ENCODE measurements around the gene INVS. TPM values are rescaled to one million over a fixed set of nuclear protein-coding genes. Genes with fewer than 3 reads are reported as not detected.
A peak's percentile ranks its signal among the peaks of the same experiment; 100 is the strongest.

The INVS gene
- total RNA-seq, 4 donors from 2014 or later, result 22.1 to 56.9 (median 37.3) TPM

GRCh38 chr9:100211476-100211875, 112.4 kb downstream of the INVS start:
- Histone ChIP-seq H3K27ac (no peak overlapping the region), H3K4me3 (no peak overlapping the region), H3K36me3 (no peaks in the 10 kb centered on the region), H3K27me3 (no peaks in the 10 kb centered on the region), H3K4me1 (no peaks in the 10 kb centered on the region), H3K9me3 (no peaks in the 10 kb centered on the region)
- DNase-seq, result no peak
- TF ChIP-seq CTCF (IDR thresholded peaks at IDR 0.05) (no peak), POLR2A (IDR thresholded peaks at IDR 0.05) (no peak)

DNA sequence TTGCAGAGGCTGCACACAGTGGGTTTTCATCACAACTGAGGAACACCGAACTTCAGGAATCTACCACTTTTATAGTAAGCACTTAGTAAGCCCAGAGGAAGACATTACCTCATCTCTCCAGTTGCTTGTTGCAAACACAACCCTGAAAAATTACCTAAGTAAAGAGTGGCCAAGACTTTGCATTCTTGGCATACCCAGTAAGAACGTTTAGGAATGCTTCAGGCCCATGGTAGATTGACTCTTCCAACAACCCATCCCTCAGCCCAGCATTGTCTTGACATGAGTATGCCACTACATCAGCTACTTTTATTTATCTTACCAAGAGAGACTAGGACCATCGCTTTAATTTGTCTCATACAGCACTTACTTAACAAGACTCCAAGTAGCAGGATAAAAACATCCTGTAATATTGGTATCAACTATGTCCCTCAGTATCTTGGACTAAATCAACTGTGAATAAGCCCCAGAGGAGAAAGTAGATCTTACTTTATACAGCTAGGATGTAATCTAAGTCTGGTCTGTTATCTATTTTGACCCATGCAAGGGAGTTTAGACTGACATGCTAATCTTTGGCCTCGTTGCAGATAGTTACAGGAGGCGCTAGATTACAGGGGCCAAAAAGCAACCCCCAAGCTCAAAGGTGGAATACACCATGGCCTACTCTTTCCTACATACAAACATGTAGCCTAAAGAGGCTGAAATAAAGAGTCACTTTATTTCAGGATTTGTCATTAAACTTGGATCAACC, 114.9 kb downstream of the INVS start:
- no peak for TF ChIP-seq CTCF (IDR thresholded peaks at IDR 0.05)
- no peak for TF ChIP-seq POLR2A (IDR thresholded peaks at IDR 0.05)
- no peaks in the 10 kb centered on the region for H3K4me1 ChIP-seq
- H3K27me3 ChIP-seq, result no peaks in the 10 kb centered on the region
- no peak overlapping the region for H3K4me3 ChIP-seq
- no peaks in the 10 kb centered on the region for H3K9me3 ChIP-seq
- H3K27ac ChIP-seq, result no peak overlapping the region
- no peak for DNase-seq
- H3K36me3 ChIP-seq, result no peaks in the 10 kb centered on the region

DNA sequence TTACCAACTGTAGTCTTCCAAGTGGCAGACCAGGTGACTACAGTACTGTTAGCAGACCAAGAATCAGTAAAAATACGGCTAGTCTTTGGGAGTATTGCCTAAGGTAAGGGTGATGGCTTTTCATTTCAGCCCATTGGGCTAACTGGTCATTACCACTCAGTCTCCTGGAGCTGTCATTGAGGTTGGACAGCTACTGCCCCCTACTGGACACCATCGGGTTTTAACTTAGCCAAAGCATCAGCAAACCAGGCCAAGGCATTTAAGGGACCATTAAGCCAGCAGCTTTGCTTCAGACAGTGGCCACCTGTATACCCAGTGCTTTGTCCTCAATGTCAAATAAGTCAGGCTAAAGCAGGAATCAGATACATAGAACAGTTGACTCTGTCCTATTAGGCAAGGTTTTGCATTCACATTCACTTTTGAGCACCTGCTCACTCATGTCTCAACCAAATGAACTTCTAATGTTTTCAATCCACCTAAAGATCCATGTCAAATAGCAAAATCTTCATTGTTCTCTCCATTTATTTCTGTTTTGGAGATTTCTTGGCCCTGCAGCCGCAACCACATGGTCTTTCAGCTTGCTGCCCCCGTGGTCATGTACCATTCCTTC, 117.2 kb downstream of the INVS start:
- Histone ChIP-seq H3K4me1 (no peaks in the 10 kb centered on the region), H3K36me3 (no peaks in the 10 kb centered on the region), H3K4me3 (no peak overlapping the region), H3K27me3 (no peaks in the 10 kb centered on the region), H3K27ac (no peak overlapping the region), H3K9me3 (no peaks in the 10 kb centered on the region)
- DNase-seq, result peak in 2 of 3 donors; percentile 56 to 85
- TF ChIP-seq CTCF (IDR thresholded peaks at IDR 0.05) (peak; percentile 26 to 72 (median 60)), POLR2A (IDR thresholded peaks at IDR 0.05) (no peak)

DNA sequence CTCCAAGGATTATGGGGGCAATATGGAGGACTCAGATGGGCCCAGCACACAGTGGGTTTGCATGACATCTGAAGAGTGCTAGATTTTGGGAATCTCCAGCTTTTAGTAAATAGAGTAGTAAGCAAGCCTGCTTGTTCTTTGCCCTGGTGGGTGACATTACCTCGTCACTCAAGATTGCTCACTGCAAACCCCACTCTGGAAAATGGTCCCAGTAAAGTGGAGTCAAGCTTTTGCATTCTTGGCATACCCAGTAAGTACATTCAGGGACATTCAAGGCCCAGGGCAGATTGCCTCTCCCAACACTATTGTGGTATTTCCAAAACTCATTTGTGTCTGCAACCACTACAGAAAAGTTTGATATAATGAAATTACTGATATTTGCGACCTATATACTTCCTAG, 118.5 kb downstream of the INVS start:
- Histone ChIP-seq H3K27ac (no peak overlapping the region), H3K4me1 (no peaks in the 10 kb centered on the region), H3K27me3 (no peaks in the 10 kb centered on the region), H3K36me3 (no peaks in the 10 kb centered on the region), H3K4me3 (no peak overlapping the region), H3K9me3 (no peaks in the 10 kb centered on the region)
- TF ChIP-seq POLR2A (IDR thresholded peaks at IDR 0.05) (no peak), CTCF (IDR thresholded peaks at IDR 0.05) (no peak)
- DNase-seq, result no peak

DNA sequence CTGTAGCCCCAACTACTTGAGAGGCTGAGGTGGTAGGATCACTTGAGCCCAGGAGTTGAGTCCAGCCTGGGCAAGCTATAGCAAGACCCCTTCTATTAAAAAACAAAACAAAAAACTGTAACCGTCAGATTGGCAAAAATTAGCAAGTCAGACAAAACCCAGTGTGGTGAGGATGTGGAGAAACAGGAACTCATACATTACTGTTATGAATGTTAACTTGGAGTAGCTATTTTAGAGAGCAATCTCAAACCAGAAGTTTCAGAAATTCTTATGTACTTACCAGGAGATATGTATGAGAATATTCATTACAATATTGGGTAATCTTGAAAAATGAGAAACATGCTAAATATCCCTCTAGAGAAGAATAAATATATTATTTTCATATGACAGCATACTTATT, 120.3 kb downstream of the INVS start:
- H3K4me3 ChIP-seq, result no peak overlapping the region
- no peaks in the 10 kb centered on the region for H3K9me3 ChIP-seq
- no peak for DNase-seq
- H3K27me3 ChIP-seq, result no peaks in the 10 kb centered on the region
- no peaks in the 10 kb centered on the region for H3K36me3 ChIP-seq
- no peaks in the 10 kb centered on the region for H3K4me1 ChIP-seq
- no peak overlapping the region for H3K27ac ChIP-seq
- TF ChIP-seq CTCF (IDR thresholded peaks at IDR 0.05) (no peak), POLR2A (IDR thresholded peaks at IDR 0.05) (no peak)
